HepG2 (cell line): ENCODE data around the gene PTPRU. TPM values are rescaled to one million over a fixed set of nuclear protein-coding genes. Genes with fewer than 3 reads are reported as not detected.

Experiments used
- ATAC-seq: fragments of 200-7000 bp; cut with Tn5 transposase; 3 replicates; pipeline ENCODE4 v1.9.1; 2020; ENCODE audit warnings: mild to moderate bottlenecking, moderate library complexity
- BruUV-seq: library from RNA; stranded (reverse); fragments of 400-500 nt; replicated peaks from 2 replicates; lab custom pipeline; 2021; lab: Mats Ljungman, UMichigan
- CTCF ChIA-PET: fragments of 300-600 bp; formaldehyde crosslinking; extraction: SDS; loops from one replicate; lab custom pipeline; 2021; ENCODE audit warnings: low total read pairs, inconsistent platforms, low intra/inter-chr PET ratio; lab: Yijun Ruan, JAX
- POLR2A ChIA-PET: fragments of 350-600 bp; sonication (Branson Sonifier 250); formaldehyde crosslinking; loops from one replicate; lab custom pipeline; 2020; ENCODE audit warnings: antibody characterized with exemption, inconsistent platforms; lab: Yijun Ruan, JAX
- DNase-seq: peaks from one replicate; pipeline ENCODE4 v3.0.0-alpha.2; 2015; ENCODE audit warnings: low spot score
- FAIRE-seq: peaks from 3 replicates; lab custom pipeline; 2011; peaks lifted over from hg19 to GRCh38; lab: Jason Lieb, UNC
- H2AFZ ChIP-seq: one replicate; pipeline ENCODE4 v1.6.1; 2011; ENCODE audit warnings: low read length, inconsistent platforms
- H3K27ac ChIP-seq: fragments of 300-600 bp; 3 replicates; pipeline ENCODE4 v1.8.0; 2011; ENCODE audit warnings: mixed run types, mild to moderate bottlenecking, mixed read lengths, low read length, inconsistent platforms; ENCODE audit not compliant: insufficient read depth; ENCODE audit errors: extremely low read length
- H3K27me3 ChIP-seq, 2 experiments: fragments of 200-600 bp in 1 of 2; 2 replicates in 1 of 2; 3 replicates in 1 of 2; pipeline versions ENCODE4 v1.6.0 to v1.8.0; 2011; ENCODE audit warnings: low read length in 2 of 2, mild to moderate bottlenecking in 2 of 2, moderate library complexity in 2 of 2, inconsistent platforms in 1 of 2; ENCODE audit not compliant: insufficient read depth in 2 of 2, control insufficient read depth in 1 of 2
- H3K36me3 ChIP-seq, 2 experiments: fragments of 200-600 bp in 1 of 2; replicated peaks in 1 of 2; 2 replicates in 1 of 2; 3 replicates in 1 of 2; pipeline versions ENCODE4 v1.5.1 to v1.8.0; 2011; ENCODE audit warnings: low read length in 2 of 2, inconsistent platforms in 1 of 2; ENCODE audit not compliant: insufficient read depth in 2 of 2, control insufficient read depth in 1 of 2
- H3K4me1 ChIP-seq: 2 replicates; pipeline ENCODE4 v1.5.1; 2012; ENCODE audit warnings: low read length, inconsistent platforms; ENCODE audit not compliant: insufficient read depth
- H3K4me2 ChIP-seq: 2 replicates; pipeline ENCODE4 v1.6.0; 2011; ENCODE audit warnings: low read depth, low read length, inconsistent platforms
- H3K4me3 ChIP-seq, 3 experiments: fragments of 200-600 bp in 1 of 3; sonication (generic), shearing (Covaris generic) in 1 of 3; replicated peaks in 1 of 3; 2 replicates each; pipeline ENCODE4 v1.5.1; 2011 to 2016; ENCODE audit warnings: low read length in 3 of 3, inconsistent platforms in 2 of 3, low read depth in 2 of 3, mild to moderate bottlenecking in 2 of 3, control low read depth in 1 of 3, mixed read lengths in 1 of 3; ENCODE audit not compliant: insufficient read depth in 1 of 3
- H3K79me2 ChIP-seq: one replicate; pipeline ENCODE4 v1.6.1; 2011; ENCODE audit warnings: low read length, inconsistent platforms; ENCODE audit not compliant: insufficient read depth
- H3K9ac ChIP-seq: 2 replicates; pipeline ENCODE4 v1.6.0; 2011; ENCODE audit warnings: mild to moderate bottlenecking, low read depth, low read length, inconsistent platforms; ENCODE audit not compliant: insufficient read depth
- H3K9me3 ChIP-seq: 2 replicates; pipeline ENCODE4 v1.5.1; 2012; ENCODE audit warnings: mild to moderate bottlenecking, low read length
- H4K20me1 ChIP-seq: 2 replicates; pipeline ENCODE4 v1.6.0; 2011; ENCODE audit warnings: inconsistent platforms, mild to moderate bottlenecking, low read length, moderate library complexity; ENCODE audit not compliant: insufficient read depth
- KAT2B ChIP-seq: fragments of 150-350 bp; IDR thresholded peaks from 2 replicates; pipeline ENCODE4 v1.6.1; 2014; ENCODE audit warnings: low read depth, low read length, borderline replicate concordance
- KLF9 ChIP-seq: IDR thresholded peaks from 2 replicates; pipeline ENCODE4 v1.6.1; 2016; ENCODE audit warnings: low read depth
- MEF2D ChIP-seq: sonication (generic); formaldehyde crosslinking; IDR thresholded peaks from 2 replicates; pipeline ENCODE4 v1.5.1; 2020; ENCODE audit warnings: mild to moderate bottlenecking, missing genetic modification reagents
- ZNF10 ChIP-seq: sonication (generic); formaldehyde crosslinking; IDR thresholded peaks from 2 replicates; pipeline ENCODE4 v1.4.0; 2020; ENCODE audit warnings: mild to moderate bottlenecking, low read depth, missing genetic modification reagents, borderline replicate concordance
- ZNF761 ChIP-seq: sonication (generic); formaldehyde crosslinking; conservative IDR thresholded peaks from 2 replicates; pipeline ENCODE4 v1.4.0; 2020; ENCODE audit warnings: mild to moderate bottlenecking, missing genetic modification reagents
- WGBS: methylation state at CpG from one replicate; pipeline ENCODE4 v1.1.6; 2017; ENCODE audit warnings: low lambda C conversion rate; 5-methylcytosine and 5-hydroxymethylcytosine counted together
- in situ Hi-C: cut with HindIII; loops from 2 replicates; pipeline ENCODE4 v1.10.0; 2017; ENCODE audit warnings: low pct_unique_long_range_greater_than_20kb; ENCODE audit not compliant: extremely low pct_ligation_motif_present
- intact Hi-C: fragments of 100-400 bp; cut with micrococcal nuclease; formaldehyde crosslinking; loops from one replicate; pipeline ENCODE4 v1.10.0; 2022; ENCODE audit not compliant: unreplicated experiment
- polyA plus RNA-seq, 8 experiments: library from polyadenylated mRNA; depleted of rRNA in 3 of 8; stranded (reverse) in 7 of 8; unstranded in 1 of 8; fragments of >200 nt; fragmentation: Illumina TruSeq in 4 of 8; extraction: Trizol in 4 of 8; gene quantifications; 2 replicates each; pipeline versions ENCODE4 v1.2.1 to v1.2.3, GENCODE V29; 2011 to 2016; ENCODE audit warnings: low read depth in 4 of 8, missing spikeins in 1 of 8, mixed read lengths in 1 of 8; ENCODE audit not compliant: insufficient read depth in 1 of 8
- total RNA-seq, 5 experiments: library from RNA; depleted of rRNA; stranded (reverse); fragments of >200 nt; fragmentation: Illumina TruSeq; extraction: Trizol; gene quantifications; 2 replicates each; pipeline ENCODE4 v1.2.3, GENCODE V29; 2016; ENCODE audit warnings: low read depth in 1 of 5
- TF ChIP-seq, protein P1 (sequence below): sonication (generic); formaldehyde crosslinking; IDR thresholded peaks from 2 replicates; pipeline ENCODE4 v1.4.0; 2020; ENCODE audit warnings: missing genetic modification reagents, borderline replicate concordance

The PTPRU gene
- total and polyA plus RNA-seq, 2 of the 13 experiments (the other 11 are each of a cell fraction or from before 2014, with no cell fraction given) = 21.6 to 22.3 TPM

DNA sequence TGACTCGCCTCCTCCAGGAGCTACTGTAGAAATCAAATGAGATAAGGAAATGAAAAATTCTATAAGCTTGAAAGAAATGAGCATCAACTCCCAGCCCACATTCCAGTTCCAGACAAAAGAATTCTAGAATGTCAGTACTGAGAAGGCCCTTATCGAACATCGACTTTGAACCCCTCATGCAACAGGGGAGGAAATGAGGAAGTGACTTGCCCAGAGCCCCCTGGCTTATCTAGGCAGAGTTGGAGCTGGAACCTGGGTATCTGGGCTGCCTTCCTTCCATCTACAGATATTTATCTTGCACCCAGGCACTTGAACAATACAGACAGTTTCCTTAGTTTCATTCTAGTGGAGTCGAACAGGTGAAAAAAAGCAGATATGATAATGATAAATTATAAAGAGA lies 27.9 kb upstream of the PTPRU start:
- POLR2A ChIA-PET = no interaction called here
- no peak overlapping the region for H3K4me2 ChIP-seq
- in situ Hi-C loops (no loop called here), intact Hi-C loops (no loop called here)
- no peak overlapping the region for H2AFZ ChIP-seq
- peaks cover 14 to 49% of the 10 kb centered on the region in 2 experiments; a peak in 4 of 5 replicates for H3K36me3 ChIP-seq
- DNase-seq = peak; percentile 20
- H3K9ac ChIP-seq = no peak overlapping the region
- TF ChIP-seq ZNF761 (CRISPR knock-in tag) = no peak
- no peak for TF ChIP-seq MEF2D (CRISPR knock-in tag)
- no peak for TF ChIP-seq KLF9 (CRISPR knock-in tag)
- TF ChIP-seq, protein P1, sequence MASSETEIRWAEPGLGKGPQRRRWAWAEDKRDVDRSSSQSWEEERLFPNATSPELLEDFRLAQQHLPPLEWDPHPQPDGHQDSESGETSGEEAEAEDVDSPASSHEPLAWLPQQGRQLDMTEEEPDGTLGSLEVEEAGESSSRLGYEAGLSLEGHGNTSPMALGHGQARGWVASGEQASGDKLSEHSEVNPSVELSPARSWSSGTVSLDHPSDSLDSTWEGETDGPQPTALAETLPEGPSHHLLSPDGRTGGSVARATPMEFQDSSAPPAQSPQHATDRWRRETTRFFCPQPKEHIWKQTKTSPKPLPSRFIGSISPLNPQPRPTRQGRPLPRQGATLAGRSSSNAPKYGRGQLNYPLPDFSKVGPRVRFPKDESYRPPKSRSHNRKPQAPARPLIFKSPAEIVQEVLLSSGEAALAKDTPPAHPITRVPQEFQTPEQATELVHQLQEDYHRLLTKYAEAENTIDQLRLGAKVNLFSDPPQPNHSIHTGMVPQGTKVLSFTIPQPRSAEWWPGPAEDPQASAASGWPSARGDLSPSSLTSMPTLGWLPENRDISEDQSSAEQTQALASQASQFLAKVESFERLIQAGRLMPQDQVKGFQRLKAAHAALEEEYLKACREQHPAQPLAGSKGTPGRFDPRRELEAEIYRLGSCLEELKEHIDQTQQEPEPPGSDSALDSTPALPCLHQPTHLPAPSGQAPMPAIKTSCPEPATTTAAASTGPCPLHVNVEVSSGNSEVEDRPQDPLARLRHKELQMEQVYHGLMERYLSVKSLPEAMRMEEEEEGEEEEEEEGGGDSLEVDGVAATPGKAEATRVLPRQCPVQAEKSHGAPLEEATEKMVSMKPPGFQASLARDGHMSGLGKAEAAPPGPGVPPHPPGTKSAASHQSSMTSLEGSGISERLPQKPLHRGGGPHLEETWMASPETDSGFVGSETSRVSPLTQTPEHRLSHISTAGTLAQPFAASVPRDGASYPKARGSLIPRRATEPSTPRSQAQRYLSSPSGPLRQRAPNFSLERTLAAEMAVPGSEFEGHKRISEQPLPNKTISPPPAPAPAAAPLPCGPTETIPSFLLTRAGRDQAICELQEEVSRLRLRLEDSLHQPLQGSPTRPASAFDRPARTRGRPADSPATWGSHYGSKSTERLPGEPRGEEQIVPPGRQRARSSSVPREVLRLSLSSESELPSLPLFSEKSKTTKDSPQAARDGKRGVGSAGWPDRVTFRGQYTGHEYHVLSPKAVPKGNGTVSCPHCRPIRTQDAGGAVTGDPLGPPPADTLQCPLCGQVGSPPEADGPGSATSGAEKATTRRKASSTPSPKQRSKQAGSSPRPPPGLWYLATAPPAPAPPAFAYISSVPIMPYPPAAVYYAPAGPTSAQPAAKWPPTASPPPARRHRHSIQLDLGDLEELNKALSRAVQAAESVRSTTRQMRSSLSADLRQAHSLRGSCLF (CRISPR knock-in tag) = no peak
- no peak for TF ChIP-seq KAT2B
- no peak for TF ChIP-seq ZNF10 (CRISPR knock-in tag)
- no peak for FAIRE-seq
- ATAC-seq = no peak
- CTCF ChIA-PET = no interaction called here
- no peaks in the 10 kb centered on the region for H3K79me2 ChIP-seq
- no peaks in the 10 kb centered on the region for H3K4me1 ChIP-seq
- no peaks in the 10 kb centered on the region for H3K27me3 ChIP-seq
- WGBS = 74% methylated on average over 4 of the region's 4 CpGs
- no peak overlapping the region for H3K4me3 ChIP-seq
- no TSS peak for BruUV-seq
- no peak overlapping the region for H3K27ac ChIP-seq
- no peaks in the 10 kb centered on the region for H4K20me1 ChIP-seq
- no peaks in the 10 kb centered on the region for H3K9me3 ChIP-seq
